Activated gamma-delta T cell treated with anti-CD3 and anti-CD28 coated beads, Interleukin-2, amount 50 U/mL, for 16 hours (primary cell): ENCODE data around the gene NEK9.
A peak's percentile ranks its signal among the peaks of the same experiment; 100 is the strongest.
"Not testable (repeated sequence)": the region's sequence is repeated elsewhere in the genome, so short reads cannot be mapped to it uniquely, and the experiment has no call there.

Source experiments
- DNase-seq: peaks from one replicate; pipeline ENCODE4 v3.0.0-alpha.2; 2020; ENCODE audit warnings: low read depth

Gene NEK9

DNA sequence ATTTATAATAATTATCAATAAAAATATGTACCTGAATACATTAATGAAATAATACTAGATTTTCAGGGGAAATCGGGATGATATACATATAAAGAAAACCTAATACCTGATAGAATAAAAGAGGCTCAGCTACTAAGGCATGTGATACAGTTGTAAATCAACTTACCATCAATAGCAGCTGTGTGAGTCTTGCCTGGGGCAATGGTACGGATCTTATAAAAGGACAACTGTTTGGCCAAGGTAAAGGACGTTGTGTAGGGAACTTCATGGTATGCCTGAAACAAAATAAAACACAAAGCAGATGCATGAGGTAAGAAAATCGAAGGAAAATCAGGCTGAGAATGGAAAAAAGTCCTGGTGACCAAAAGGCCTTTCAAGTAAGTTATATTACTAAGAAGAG, 25.4 kb downstream of the NEK9 start:
- no peak for DNase-seq

DNA sequence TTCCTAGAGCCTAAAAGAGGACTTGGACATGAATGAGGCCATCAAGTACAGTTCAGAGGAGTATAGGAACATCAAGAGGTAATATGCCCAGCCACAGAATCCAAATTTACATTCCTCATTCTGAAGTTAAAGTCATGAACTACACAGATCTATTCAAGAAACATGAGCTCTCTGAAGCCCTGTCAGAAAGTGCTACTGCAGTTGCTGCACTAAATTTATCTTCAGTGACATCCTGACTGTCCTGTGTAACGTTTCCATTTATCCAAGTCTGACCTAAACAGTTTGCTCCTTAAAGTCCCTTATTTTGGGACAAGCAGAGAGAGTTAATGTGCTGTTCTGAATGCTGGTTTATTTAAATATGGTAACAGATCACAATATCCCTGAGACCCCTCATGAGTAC, 28.2 kb downstream of the NEK9 start:
- DNase-seq, result no peak

DNA sequence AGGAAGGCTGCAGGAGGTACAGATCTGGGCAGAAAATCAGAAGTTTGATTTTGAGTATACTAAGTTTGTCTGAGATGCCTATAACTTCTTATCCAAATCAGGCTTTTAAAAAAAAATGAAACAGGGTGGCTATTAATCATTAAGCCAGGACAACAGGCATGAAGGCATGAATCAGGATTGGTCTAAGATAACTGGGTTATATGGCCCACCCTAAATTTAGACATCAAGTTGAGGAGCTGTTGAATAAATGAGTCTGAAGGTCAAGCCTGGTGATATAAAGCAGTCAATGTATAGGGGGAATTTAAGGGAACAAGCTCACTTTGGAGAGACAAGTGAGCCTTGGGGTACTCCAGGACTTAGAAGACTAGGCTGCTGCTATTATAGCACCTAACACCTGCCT, 28.6 kb downstream of the NEK9 start:
- DNase-seq, result no peak

DNA sequence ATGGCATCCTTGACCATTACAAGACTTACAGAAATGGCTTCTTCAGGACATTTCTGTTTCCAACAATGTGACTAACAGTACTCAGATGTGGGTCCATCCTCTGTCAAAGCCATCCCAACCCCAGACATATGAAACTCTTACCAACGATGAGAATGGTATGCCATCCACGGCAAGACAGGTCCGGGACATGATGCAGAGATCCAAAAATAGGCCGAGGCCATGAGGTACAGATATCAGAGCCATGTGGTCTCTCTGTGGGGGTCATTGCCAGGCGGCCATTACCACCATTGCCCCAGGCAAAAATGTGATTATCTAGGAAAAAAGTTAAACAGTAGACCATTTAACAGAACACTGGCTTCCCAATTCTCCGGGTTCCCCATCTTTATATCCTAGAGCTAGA, 29.9 kb downstream of the NEK9 start:
- DNase-seq, result no peak

DNA sequence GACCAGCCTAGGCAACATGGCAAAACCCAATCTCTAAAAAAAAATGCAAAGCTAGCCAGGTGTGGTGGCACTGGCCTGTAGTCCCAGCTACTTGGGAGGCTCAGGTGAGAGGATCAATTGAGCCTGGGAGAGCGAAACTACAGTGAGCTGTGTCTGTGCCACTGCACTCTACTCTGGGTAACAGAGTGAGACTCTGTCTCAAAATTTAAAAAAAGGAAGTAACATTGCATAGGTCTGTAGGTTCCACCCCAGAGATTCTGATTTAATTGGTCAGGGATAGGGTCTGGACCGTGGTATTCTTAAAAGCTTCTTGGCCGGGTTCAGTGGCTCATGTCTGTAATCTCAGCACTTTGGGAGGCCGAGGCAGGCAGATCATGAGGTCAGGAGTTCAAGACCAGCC, 31.2 kb downstream of the NEK9 start:
- DNase-seq, result no peak

DNA sequence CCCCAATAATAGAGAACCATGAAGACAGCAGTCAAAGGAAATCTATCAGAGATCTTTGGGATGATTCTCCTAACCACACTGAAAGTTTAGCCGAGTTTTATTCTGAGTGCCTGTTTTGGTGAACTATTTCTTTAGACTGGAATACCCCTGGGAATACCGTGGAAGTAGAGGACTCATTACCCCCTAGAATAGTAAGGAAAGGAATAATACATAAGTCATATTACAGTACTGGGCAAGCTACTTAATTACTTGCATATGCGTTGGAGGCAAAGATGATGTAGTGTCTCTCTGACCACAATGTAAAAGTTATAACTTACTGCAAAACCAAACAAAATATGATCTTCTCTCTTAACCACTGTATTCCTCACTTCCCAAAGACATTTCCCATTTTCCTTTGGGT, 32.0 kb downstream of the NEK9 start:
- DNase-seq, result no peak

DNA sequence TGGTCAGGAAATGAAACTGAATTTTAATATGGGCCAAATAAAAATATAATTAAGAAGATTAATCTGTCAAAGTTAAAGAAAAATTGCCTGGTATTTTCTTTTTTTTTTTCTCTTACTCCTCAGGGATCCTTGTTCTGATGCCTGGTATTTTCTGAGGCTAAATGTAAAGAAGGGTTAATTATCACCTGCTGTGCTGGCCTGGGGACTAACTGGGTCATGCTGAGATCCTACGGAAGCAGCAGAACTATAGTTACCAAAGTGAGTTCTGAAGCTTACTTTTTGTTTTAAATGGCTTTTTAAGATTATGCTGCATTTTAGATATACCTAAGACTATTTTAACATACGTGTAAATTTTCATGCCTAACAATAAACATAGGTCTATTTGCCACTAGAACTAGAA, 34.1 kb downstream of the NEK9 start:
- no peak for DNase-seq

DNA sequence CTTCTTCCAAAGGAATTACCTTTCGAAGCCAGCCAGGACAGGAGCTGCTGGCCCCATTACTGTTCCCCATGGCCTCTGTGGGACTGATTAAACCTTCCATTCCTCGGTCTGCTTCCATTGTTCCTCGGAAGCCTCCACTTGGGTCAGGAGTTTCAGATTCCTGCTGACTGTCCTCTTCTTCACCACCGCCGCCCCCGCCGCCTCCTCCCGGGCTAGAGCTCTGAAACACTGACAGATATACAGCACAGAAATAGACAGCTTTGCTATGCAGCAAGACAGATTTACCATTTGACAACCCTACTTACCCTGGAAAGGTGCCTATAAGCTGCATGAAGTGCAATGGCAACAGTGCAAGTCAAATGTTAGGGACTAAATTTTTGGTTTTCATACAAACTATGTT, 35.6 kb downstream of the NEK9 start:
- no peak for DNase-seq

DNA sequence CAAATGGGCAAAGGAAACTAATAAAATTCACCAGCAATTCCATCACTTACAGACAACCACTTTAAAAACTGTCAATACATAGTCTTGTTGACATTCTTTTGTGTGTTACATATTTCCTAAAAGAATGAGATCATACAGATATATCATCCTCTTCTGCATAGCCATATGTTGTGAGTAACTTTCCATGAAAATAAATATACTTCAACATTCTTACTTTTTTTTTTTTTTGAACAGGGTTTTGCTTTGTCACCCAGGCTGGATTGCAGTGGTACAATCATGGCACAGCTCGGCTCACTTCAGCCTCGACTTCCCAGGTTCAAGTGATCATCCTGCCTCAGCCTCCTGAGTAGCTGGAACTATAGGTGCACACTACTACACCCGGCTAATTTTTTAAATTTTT, 36.5 kb downstream of the NEK9 start:
- DNase-seq, result no peak

DNA sequence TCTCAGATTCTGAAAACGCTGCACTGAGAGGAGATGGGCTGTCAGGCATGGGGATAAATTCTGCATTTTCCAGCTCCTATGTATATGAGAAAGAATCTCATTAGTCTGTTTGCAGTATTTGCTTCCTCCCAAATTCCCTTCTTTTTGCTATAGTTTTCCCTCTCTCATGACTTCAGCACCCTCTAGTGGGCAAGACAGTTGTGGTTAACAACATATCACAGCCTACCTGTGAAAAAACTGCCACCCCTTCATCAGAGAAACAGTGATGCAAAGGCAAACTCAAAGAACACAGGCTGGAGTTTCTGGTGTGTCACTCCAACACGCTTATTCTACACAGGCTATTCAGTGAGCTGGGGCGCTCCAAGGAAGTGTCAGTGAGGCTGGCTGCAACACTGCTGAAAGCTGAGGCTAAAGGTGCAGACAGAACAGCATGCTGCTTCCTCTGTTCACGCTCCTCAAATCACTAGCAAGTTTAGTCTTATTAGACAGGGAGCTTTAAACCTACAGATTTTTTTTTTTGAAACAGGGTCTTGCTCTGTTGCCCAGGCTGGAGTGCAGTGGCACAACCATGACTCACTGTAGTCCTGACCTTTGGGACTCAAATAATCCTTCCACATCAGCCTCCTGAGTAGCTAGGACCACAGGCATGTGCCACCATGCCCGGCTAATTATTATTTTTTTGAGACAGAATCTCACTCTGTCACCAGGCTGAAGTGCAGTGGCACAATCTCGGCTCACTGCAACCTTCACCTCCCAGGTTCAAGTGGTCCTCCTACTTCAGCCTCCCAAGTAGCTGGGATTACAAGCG, 38.1 kb downstream of the NEK9 start:
- no peak for DNase-seq

DNA sequence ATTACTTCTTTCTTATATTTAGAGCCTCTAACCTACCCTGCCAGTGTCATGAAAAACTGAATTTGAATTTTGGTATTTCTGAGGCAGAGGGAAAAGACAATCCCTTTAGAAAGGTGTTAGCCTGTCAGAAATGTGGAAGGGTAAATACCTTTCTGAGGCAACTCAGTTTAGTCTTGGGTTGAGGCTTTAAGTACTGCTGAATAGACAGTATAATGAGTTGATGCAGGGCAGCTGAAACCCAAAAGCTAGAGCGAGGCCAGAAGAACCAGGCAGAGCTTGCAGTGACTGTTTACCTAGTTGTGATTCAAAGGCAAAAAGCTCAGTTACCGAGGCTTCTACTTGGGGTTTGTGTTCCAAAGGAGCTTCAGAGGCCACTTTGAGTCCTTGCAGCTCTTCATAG, 38.7 kb downstream of the NEK9 start:
- no peak for DNase-seq

DNA sequence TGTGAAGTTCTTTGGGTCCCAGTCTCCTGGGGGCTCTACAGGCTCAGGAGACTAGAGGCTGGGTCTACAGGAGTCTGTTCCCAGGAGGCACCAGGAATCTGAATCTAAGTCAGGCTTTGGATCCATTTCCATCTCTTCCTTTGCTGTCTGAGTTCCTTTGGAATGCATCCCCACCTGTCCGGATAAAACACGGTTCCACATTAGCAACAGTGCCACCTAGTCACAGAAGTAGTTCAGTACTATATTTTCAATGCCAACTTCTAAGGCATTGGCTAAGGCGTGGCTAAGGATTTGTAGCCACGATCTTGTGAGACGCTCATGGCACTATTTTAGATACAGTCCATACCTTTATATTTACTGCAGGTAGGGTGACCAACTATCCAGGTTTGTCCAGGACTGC, 42.3 kb downstream of the NEK9 start:
- DNase-seq, result no peak

DNA sequence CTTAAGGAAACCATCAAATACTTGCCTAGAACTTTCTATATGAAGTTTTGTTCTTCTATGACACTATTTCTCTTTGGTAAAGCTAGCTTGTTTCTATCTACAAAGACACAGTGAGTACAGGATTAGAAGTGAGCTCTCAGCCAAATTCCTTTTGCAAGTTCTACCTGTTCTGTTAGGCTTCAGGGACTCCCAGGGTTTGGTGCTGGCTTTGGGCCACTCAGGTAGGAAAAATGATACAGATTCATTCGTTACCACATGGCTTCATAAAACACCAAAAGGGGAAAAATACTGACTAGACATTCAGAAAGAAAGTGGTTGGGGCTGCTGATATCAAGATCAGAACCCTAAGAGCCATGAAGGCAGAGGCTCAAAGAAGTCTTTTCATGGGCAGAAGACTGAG, 43.6 kb downstream of the NEK9 start:
- DNase-seq, result no peak

DNA sequence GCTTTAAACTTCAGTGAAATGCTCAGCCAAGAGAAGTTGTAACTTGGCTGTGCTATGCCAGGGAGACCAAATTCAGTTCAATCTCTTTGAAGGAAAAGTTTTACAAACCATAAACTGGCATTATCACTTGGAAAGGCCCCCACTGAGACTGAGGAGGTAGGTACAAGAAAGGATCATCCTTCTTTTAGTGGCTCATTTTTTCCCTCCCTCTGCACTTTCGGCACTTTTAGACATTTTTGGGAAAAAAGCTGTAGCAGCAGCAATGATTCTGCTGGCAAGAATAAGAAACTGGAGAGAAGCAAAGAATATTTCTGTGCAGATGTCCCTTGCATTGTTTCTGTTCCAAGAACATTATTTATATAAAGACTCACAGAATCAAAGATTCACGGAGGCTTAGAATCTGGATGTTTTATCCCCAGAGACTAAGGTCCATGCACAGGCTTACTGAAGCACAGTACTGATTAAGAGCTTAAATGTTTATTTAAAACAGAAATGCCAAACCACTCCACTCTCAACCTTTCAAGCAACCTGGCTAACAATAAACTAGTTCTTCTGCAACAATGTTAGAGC, 45.1 kb downstream of the NEK9 start:
- no peak for DNase-seq

DNA sequence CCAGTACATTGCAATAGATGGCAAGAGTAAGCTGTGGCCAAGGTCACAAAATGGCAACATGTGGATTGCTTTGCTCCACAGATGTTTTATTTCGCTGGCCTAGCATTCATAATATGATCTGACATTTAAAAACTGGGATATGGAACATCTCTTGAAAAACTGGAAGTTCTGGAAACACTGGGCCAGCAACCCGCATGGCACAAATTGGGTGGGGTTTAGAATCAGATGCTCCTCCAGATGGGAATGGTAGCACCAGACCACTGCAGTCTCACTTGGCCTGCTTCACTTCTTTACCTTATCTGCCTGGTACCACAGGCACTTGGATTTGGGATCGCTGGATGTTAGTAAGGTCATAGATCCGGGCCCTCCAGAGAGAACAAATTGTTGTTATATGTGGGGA, 47.3 kb downstream of the NEK9 start:
- no peak for DNase-seq

DNA sequence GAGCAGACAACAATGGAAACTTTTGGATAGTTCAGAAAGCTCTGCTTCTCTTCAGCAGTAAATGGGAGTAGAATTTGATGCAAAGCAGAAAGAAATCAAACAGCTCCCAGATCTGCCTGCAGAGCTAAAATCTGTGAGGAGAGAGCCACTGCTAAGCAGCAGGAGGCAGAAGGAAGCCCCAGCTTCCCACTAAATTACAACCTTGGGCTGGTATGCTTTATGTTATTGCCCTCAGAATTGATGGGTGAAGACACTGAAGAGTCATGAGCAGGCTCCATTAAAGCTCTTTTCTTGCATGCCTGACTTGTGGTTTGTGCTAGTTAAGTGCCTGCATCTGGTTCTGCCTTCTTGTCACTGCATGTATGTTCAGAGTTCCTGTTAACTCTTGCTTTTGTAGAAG, 49.1 kb downstream of the NEK9 start:
- no peak for DNase-seq

DNA sequence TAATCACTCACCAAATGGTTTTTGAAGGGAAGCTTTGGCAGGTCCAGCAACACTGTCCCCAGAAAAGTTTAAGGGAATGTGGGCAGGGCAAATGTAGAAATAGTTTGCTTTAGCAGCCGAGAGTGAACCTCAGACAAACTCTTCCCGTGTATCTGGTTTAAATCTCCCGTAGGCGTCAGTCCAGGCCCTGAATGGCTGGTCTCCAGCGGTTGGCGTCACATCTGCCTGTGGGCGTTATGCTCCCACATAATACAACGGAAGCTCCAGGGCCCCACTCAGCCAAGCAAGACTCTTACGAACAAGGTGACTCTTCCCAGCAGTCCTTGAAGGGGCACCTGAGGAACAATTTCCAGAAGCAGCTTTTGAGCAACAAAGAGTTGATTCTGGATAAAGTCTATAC, 56.5 kb downstream of the NEK9 start:
- DNase-seq, result no peak

DNA sequence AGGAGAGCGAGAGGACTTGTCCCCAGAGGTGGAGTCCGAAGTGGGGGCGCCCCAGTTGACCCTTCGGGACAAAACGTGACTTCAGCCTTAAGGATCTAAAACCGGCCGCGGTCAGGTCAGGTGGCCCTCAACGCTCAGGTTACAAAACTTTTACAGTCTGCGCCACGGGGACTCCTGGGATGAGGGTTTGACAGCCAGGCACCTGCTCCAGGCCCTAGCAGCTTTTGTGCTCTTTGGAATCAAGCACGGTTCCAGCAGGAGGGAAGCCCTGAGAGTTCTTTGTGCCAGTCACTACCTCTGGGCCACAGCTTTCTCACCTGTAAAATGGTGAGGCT, 57.1 kb downstream of the NEK9 start:
- DNase-seq, result no peak

DNA sequence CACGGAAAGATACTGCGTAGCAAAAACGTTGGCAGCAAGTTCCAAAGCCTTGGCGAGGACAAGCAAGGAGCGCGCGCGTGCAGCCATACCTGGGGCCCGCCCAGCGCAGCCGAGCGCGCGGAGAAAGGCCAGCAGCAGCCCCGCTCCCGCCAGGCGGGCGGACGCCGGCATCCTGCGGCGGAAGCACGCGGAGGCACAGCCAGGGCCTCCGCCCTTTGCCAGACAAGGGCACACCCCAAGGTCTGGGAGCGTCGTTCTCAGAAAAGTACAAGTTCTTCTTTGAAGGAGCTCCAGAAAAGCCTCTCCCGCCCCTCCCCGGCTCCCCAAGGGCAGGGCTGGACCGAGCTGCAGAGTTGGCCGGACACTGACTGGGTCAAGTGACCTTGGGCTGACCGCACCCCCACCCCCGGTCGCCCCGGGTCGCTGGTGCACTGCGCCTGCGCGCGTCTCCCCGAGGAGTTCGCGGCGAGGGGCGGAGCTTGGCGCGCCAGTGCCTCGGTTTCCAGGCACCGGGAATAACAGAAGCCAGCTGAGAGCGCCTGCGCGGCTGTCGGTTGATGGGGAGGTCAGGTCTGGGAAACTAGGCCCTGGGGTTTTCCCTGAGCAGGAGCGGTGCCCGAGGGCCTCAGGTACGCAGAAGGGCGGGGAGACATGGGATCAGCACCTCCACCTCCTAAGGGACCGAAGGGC, 57.6 kb downstream of the NEK9 start, which contains the start of gene ZC2HC1C:
ZC2HC1C (plus strand) TSS at position 521 of the 690 bp plus-strand sequence. CDS start 933 bp downstream, outside the sequence.
- DNase-seq, result peak; percentile 20

DNA sequence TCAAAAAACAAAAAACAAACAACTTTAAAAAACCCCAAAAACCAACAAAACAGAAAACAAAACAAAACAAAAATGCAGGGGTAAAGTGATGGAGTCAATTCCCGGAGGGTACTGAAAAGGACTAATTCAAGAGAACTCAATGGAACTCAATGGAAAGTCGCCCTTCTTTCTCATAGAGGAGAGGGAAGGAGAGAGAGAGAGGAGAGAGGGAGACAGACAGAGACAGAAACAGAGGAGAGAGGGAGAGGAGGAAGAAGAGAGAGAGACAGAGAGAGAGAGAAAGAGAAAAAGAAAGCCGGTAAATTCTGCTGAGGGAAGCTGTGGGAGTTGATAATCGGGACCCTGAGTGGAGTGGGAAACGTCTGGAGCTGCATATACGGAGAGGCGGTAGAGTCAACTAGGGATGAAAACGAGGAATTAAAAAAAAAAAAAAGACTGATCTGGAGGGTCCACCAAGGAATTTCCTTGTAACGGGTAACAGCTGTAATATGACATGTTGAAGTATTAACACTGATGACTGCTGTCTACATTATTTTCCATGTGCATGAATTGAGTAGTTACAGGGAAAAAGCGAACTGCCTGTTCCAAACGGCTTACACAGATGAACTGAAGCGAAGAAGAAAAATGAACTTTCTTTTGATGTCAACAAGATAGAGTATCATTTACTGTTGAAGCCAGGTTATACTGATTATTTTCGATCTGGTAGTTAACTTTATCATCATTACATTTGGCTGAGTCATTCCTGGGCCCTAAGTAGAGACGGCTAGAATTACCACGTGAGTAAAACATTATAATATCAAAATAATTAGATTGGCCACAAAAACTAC, 58.3 kb downstream of the NEK9 start:
- no peak for DNase-seq

DNA sequence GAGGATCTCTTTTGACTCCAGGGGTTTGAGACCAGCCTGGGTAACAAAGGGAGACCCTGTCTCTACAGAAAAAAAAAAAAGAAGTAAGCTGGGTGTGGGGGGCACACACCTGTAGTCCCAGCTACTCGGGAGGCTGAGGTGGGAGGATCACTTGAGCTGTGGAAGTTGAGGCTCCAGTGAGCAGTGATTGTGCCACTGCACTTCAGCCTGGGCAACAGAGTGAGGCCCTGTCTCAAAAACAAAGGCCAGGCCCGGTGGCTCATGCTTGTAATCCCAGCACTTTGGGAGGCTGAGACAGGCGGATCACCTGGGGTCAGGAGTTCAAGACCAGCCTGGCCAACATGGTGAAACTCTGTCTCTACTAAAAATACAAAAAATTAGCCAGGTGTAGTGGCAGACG, 59.1 kb downstream of the NEK9 start:
- DNase-seq, result not testable (repeated sequence)

DNA sequence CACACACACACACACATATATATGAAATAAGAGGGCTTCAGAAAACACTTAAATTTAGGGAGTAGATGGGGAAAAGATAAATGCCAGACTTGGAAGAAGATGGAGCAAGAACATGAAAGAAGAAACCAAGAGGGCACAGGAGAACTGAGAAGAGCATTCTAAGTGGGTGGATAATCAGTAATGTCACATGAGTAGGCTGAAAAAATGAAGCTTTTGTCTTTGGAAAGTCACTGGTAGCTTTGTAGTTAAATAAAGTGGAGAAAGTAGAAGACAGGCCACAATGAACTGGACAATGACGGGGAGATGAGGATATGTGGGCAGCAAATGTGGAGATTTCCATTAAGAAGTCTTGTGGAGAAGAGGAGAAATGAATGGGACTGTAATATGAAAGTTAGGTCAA, 59.6 kb downstream of the NEK9 start:
- no peak for DNase-seq

DNA sequence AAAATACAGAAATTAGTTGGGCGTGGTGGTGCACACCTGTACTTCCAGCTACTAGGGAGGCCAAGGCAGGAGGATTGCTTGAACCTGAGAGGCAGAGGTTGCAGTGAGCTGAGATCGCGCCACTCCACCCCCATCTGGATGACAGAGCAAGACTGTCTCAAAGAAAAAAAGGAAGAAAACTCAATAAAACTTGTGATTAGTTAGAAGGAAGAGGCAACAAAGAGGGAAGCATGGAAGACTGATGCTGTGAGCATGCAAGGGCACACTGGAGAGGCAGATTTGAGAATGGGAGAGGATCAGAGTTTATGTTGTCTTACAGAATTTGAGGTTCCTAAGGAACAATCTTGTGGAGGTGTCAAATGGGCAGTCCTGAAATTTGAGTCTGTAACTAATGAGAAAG, 60.2 kb downstream of the NEK9 start:
- no peak for DNase-seq
